Activated CD4-positive, alpha-beta T cell treated with anti-CD3 and anti-CD28 coated beads, Interleukin-2, amount 50 U/mL, for 1 hour (primary cell): Measurements from ENCODE around the gene KCNC3.

Experiments
- DNase-seq: peaks from one replicate; pipeline ENCODE4 v3.0.0-alpha.2; 2020

The KCNC3 gene

DNA sequence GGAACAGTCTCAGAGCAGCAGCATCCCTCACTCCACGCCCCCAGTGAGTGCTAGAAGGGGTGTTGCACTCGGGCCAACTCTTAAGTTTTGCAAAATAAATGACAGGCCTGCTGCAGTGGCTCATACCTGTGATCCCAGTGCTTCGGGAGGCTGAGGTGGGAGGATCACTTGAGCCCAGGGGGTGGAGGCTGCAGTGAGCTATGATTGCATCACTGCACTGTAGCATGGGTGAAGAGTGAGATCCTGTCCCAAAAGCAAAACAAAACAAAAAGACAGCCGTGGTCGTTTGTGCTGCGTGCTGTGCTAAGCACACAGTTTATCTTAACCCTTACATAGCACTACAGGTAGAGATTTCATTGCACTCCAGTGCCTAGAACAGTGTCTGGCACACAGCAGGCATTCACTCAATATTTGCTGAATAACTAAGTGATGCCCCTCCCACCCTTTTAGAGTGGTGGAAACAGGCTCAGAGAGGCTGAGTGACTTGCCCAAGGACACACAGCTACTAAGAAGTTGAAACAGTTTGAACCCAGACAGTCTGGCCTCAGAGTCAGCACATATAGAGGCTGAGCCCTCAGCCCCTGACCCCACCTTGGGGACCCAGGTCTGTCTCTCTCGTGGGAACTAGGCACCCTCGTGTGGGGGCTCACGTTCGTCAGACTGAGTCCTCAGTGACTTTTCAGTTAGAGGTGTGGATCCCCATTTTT lies 18.3 kb downstream of the KCNC3 start:
- no peak for DNase-seq

DNA sequence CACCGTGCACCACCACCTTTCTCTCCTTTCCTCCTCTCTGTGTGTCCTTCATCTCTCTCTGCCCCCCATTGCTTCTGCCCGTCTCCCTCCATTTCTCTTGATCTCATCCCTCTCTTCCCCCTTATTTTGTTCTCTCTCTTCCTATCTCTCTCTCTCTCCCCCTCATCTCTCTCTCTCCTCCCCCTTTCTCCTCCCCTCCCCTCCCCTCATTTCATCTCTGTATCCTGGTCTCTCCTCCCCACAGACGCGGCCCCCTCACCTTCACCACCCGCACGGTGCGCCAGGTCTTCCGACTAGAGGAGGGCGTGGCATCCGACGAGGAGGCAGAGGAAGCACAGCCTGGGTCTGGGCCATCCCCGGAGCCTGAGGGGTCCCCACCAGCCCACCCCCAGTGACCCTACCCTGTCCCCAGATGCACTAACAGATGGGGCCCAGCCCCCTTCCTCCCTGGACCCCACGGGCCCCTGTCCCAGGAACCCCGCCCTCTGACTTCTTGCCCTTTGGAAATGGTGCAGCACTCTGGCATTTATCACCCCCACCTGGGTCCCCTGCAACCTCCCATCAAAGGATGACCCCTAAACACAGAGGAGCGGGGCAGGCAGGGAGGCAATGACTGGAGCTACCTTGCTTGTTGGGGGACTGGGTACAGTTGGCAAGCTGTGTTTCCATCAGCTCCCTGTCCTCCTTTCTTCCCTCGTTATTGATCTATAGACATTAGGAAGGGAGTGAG lies 19.6 kb downstream of the KCNC3 start:
- DNase-seq, result no peak

DNA sequence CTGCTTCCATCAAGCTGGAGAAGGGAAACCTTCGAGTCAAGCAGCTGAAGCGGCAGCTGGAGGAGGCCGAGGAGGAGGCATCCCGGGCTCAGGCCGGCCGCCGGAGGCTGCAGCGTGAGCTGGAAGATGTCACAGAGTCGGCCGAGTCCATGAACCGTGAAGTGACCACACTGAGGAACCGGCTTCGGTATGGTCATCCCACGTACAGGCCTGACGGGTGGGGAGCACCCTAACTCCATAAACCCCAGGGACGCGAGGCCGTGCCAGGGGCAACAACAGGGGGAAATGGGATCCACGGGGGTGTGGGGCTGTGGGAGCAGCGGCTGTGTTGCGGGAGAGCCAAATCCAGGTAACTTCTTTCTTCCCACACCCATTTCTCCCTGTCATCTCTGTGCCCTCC lies 20.2 kb downstream of the KCNC3 start:
- DNase-seq, result no peak

DNA sequence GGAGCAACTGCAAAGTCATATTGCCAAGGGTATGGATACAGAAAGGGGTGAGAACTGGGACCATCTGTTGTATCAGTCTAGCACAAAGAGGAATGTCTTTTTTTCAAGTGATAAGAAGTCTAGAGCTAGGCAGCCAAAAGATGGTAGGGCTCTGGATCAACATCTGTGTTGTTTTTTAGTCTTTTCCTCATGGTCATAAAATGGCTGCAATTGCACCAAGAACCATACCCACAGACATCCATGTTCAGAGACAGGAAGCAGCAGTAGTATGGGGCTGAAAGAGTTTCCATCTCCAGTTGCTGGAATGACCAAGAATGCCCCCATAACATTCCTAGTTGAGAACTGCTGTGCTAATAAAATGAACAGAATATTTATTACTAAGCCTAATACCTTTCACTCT lies 25.6 kb downstream of the KCNC3 start:
- no peak for DNase-seq

DNA sequence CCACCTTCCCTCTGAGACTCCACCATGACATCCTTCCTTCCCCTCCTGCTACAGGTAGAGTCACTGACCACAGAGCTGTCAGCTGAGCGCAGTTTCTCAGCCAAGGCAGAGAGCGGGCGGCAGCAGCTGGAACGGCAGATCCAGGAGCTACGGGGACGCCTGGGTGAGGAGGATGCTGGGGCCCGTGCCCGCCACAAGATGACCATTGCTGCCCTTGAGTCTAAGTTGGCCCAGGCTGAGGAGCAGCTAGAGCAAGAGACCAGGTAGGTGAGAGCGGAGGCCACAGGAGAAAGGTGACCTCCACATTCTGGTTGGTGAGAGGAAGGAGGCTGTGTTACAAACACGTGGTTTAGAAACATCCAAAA lies 27.6 kb downstream of the KCNC3 start:
- DNase-seq, result no peak

DNA sequence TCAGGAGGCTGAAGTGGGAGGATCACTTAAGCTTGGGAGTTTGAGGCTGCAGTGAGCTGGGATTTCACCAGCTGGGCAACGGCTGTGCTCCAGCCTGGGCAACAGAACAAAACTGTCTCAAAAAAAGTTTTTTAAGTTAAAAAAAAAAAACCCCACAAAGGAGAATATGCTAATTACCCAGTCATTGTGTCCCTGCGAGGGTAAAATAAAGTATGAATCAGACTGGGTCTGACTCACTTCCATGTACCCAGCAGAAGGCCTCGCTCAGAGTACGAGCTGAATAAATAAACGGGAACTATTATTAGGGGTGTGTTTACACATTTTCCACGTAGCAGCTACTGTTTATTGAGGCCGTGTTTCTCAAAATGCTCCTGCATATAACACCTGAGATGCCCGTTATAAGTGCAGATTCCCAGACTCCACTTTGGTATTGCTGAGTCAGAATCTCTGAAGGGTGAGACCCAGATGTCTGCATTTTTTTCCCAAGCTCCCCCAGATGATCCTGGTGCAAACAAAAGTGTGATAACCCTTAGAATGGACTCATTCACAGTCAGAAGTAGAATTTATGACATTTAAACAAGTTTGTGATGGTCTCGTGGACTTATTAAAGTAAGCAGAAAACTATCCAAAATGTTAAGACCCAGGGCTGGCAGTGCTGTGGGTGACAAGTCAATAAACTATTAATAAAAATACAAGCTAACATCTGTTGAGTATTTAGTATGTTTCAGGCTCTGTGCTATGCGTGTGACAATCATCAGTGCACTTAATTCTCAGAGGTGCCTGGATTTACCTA lies 28.2 kb downstream of the KCNC3 start:
- no peak for DNase-seq

DNA sequence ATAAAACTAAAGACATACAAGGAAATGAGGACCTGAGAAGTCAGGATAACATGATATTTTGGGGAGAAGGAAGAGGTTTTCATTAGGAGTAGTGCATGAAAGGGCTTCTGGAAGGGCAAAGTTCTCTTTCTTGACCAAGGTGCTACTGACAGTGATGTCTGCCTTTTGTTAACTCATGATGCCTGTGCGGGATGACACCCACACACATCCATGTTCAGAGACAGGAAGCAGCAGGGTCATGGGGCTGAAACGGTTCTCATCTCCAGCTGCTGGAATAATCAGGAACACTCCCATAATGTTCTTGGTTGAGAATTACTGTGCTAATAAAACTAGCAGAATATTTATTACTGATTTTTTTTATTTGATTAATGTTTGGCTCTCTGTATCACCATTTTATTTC lies 29.1 kb downstream of the KCNC3 start:
- DNase-seq, result no peak

DNA sequence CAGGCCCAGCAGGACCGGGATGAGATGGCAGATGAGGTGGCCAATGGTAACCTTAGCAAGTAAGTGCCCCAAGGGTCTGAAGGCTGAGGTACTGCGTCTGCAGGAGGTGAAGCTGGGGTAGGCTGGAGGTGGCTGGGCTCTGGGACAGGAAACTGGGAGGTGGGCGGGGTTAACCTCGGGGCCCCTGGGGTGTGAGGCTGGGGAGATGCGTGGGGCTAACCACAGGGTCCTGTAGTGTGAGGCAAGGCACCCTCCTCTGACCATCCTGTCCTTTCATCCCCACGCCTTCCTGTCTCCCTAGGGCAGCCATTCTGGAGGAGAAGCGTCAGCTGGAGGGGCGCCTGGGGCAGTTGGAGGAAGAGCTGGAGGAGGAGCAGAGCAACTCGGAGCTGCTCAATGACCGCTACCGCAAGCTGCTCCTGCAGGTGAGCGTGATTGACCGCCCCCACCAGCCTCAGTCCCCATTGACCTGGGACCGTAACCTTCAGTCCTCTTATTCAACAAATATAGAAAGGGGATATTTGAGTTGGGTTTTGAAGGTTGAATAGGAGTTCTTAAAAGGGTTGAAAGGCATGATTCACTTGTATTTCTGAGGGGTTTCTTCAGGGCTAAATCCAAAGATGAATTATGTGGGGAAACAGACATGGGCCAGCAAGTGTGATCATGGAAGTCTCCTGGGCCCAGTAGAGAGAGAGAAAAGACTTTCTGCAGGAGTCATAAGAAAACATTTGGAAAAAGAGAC lies 35.7 kb downstream of the KCNC3 start:
- DNase-seq, result no peak

DNA sequence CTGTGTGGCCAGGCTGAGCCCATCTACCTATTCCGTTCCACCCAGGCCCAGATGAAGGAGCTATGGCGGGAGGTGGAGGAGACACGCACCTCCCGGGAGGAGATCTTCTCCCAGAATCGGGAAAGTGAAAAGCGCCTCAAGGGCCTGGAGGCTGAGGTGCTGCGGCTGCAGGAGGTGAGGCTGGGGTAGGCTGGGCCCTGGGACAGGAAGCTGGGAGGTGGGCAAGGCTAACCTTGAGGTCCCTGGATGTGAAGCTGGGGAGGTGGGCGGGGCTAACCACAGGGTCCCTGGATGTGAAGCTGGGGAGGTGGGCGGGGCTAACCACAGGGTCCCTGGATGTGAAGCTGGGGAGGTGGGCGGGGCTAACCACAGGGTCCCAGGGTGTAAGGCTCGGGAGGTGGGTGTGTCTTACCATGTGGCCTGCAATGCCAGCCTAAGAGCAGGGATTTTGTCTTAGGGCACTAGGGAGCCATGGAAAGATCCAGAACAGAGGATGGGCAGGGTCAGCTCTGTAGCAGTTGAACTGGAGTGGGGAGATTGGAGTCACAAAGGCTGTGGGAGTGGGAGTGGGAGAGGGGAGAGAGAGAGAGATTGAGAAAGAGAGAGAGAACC lies 36.9 kb downstream of the KCNC3 start:
- DNase-seq, result no peak

DNA sequence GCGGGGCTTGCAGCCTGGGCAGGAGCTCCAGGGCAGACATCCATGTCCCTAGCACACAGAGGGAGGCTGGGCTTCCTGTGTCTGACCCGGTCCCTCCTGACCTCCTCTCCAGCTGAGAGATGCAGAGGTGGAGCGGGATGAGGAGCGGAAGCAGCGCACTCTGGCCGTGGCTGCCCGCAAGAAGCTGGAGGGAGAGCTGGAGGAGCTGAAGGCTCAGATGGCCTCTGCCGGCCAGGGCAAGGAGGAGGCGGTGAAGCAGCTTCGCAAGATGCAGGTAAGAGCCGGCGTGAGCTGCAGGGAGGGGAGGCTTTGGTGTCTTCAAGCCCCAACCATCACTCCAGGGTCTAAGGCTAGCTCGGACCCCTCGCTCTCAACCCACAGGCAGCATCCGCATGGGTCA lies 38.4 kb downstream of the KCNC3 start:
- DNase-seq, result no peak

DNA sequence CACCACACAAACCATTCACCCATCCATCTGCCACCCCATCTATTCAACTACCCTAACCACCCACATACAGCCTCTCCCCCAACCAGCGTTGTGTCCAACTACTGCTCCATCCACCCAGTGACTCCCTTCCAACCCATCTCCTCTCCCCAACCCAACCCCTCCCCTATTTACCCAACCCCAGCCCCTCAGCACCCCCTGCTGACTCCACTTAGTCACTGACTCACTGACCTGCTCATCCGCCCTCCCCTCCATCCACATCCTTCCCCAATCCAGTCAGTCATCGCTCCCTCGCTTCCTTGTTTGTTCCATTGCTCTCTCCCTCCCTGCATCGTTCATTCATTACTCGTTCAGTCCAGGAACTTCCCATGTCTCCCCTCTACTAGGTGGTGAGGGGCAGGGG lies 39.2 kb downstream of the KCNC3 start:
- DNase-seq, result no peak

DNA sequence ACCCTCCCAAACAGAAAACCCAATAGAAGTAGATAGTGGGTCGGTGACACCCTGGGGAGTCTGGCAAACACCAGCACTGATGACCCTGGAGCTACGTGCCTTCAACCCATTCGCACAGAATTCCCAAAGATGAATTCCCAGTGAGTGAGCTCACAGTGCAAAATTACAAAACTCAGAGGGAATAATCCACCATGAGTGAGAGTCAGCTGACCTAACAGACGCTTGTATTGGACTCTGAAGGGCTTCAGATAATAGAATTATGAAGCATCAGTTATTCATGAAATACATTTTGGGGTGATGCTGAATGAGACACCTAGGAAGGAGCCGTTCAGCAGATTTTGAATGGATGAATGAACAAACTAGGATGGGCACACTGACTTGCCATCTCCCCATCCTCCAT lies 40.2 kb downstream of the KCNC3 start:
- DNase-seq, result no peak

DNA sequence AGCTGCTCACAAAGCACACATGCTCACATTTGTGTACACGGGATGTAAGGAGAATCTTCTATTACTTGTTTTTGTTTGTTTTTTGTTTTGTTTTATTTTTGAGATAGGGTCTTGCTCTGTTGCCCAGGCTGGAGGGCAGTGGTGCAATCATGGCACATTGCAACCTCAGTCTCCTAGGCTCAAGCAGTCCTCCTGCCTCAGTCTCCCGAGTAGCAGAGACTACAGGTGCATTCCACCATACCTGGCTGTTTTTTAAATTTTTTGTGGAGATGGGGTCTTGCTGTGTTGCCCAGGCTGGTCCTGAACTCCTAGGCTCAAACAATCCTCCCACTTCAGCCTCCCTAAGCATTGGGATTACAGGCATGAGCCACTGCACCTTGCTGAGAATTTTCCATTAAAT lies 41.8 kb downstream of the KCNC3 start:
- no peak for DNase-seq

DNA sequence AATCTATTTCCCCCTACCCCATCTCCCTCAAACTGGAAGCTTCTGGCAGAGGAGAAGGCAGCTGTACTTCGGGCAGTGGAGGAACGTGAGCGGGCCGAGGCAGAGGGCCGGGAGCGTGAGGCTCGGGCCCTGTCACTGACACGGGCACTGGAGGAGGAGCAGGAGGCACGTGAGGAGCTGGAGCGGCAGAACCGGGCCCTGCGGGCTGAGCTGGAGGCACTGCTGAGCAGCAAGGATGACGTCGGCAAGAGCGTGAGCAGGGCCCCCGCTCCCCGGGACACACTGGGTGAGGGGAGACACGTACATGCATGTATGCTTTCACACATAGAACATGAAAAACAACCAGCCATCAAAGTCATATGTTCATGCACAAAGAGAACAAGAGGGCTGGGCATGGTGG lies 42.7 kb downstream of the KCNC3 start:
- DNase-seq, result no peak

DNA sequence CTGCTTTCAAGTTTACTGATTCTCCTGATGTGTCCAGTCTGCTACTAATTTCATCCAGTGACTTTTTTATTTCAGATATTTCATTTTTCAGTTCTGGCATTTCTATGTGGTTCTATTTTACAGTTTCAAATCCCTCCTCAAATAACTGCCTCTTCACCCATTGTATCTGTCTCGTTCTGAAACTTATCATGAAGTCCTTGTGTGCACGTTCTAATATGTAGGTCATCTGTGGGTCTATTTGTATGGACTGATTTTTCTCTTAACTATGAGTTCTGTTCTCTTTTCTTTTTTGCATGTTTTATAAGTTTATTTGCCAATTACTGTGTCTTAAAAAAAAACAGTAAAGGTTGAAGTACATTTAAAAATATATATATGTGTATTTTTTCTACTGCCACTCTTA lies 43.3 kb downstream of the KCNC3 start:
- DNase-seq, result no peak

DNA sequence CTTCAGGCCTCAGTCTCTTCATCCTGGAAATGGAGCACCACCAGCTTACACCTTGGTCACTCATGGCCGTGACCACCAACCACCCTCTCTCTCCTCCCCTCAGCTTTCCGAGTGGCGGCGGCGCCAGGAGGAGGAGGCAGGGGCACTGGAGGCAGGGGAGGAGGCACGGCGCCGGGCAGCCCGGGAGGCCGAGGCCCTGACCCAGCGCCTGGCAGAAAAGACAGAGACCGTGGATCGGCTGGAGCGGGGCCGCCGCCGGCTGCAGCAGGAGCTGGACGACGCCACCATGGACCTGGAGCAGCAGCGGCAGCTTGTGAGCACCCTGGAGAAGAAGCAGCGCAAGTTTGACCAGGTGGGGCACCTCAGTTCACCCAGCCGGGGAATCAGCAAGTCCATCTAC lies 47.7 kb downstream of the KCNC3 start:
- no peak for DNase-seq

DNA sequence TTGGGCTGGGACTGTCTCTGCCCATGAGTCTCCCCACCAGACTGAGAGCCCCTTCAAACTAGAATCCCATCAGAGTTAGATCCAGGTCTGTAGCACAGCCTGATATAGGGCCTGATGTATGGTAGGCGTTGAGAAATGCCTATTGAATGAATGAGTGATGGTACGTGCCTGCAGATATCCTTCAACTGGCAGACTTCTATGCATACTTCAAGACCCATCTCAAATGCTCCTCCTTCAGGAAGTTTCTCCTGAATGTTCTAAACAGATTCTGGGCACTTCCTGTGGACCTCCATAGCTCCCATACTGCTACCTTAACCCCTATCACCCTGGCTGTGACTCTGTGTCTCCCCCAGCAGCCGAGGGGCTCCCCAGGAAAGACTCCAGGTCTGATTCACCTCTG lies 48.2 kb downstream of the KCNC3 start:
- DNase-seq, result no peak

DNA sequence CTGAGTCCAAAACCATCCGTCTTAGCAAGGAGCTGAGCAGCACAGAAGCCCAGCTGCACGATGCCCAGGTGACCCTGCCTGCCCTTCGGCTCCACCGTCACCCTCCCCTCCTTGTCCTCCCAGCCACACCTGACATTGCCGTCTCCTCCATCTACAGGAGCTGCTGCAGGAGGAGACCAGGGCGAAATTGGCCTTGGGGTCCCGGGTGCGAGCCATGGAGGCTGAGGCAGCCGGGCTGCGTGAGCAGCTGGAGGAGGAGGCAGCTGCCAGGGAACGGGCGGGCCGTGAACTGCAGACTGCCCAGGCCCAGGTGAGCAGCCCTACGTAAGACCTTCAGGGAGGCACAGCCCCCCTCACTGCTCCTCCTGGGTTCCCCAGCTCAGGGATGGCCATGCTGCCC lies 49.1 kb downstream of the KCNC3 start:
- no peak for DNase-seq

DNA sequence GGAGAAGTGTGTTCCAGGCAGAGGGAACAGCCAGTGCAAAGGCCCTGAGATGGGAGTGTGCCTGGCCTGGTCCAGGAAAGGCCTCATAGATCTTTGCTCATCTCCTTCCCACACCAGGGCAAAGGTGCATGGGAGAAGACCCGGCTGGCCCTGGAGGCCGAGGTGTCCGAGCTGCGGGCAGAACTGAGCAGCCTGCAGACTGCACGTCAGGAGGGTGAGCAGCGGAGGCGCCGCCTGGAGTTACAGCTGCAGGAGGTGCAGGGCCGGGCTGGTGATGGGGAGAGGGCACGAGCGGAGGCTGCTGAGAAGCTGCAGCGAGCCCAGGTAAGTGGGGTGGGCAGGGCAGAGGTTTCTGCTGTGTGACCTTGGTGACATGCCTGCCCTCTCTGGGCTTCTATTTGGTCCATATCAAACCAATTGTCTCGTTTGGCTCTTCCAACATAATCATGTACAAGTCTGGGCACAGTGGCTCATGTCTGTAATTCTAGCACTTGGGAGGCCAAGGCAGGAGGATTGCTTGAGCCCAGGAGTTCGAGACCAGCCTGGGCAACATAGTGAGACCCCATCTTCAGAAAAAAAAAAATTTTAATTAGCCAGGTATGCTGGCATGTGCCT lies 51.1 kb downstream of the KCNC3 start:
- no peak for DNase-seq

DNA sequence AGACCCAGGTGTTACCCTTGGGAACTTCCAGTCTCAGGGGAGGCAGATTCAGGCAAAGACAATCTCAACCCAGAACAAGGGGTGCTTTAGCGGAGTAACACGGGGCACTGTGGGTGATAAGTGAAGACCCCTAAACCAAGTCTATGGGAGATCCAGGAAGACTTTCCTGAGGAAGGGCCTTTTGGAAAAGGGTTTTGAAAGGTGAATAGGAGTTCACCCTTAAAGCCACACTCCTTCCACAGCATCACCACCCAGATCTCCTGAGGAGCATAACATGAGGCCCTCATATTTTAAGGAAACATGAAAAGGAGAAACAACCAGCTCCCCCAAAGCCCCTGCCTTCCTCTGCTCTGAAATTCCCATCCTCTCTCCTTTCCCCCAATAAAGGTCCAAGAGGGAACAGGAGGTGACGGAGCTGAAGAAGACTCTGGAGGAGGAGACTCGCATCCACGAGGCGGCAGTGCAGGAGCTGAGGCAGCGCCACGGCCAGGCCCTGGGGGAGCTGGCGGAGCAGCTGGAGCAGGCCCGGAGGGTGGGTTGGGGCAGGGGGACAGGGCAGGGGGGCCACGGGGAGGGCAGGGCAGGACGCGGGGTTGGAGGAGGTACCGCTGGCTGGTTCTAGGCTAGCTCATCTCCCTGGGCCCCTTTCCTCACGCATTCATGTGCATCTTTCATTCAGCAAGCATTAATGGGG lies 52.7 kb downstream of the KCNC3 start:
- DNase-seq, result no peak

DNA sequence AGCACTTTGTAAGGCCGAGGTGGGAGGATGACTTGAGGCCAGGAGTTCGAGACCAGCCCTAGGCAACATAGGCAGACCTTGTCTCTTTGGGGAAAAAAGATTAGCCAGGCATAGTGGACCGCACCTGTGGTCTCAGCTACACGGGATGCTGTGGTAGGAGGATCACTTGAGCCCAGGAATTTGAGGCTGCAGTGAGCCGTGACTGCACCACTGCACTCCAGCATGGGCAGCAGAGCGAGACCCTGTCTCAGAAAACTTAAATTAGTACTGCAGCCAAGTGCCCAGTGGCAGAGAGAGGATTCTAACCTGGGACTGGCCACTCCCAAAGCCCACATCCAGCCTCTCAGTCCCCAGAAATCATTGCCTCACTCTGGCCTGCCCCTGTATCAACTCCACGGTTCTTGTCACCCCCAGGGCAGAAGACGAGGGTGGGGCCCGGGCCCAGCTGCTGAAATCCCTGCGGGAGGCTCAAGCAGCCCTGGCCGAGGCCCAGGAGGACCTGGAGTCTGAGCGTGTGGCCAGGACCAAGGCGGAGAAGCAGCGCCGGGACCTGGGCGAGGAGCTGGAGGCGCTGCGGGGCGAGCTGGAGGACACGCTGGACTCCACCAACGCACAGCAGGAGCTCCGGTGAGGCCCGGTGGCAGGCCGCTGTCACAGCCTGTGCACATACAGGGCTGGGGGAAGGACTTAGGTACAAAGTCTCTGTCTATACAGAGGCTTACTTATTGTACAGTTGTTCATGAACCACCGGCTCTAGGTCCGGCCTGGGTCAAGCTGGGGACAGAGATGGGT lies 53.4 kb downstream of the KCNC3 start:
- DNase-seq, result no peak
